OCI-LY3 (cell line): ENCODE measurements around the gene ALS2.

Experiments used
- EZH2phosphoT487 ChIP-seq: fragments of 200-600 bp; shearing (Covaris generic); IDR thresholded peaks from 2 replicates; pipeline ENCODE4 v1.6.1; 2018; ENCODE audit warnings: antibody characterized with exemption, mixed run types, low read depth
- TF ChIP-seq, protein P1 (sequence below): fragments of 200-600, 300-600 bp; sonication (generic); IDR thresholded peaks from 2 replicates; pipeline ENCODE4 v1.5.1; 2014; ENCODE audit warnings: antibody characterized with exemption, low read length, low read depth

DNA sequence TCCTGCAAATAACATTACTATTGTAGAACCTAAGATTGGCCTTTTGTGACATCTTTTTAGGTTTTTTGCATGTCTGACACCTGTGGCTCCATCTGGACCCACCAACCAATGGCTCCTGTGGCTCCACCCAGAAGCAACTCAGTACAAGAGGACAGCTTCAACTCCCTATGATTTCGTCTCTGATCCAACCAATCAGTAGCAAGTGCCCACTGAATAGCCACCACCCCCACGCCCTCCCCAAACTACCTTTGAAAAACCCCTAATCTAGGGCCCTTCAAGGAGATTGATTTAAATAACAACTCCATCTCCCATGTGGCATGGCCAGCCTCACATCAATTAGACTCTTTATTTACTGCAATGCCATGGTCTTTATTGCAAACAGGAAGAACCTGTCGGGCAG, 105.9 kb downstream of the ALS2 start:
- TF ChIP-seq, protein P1, sequence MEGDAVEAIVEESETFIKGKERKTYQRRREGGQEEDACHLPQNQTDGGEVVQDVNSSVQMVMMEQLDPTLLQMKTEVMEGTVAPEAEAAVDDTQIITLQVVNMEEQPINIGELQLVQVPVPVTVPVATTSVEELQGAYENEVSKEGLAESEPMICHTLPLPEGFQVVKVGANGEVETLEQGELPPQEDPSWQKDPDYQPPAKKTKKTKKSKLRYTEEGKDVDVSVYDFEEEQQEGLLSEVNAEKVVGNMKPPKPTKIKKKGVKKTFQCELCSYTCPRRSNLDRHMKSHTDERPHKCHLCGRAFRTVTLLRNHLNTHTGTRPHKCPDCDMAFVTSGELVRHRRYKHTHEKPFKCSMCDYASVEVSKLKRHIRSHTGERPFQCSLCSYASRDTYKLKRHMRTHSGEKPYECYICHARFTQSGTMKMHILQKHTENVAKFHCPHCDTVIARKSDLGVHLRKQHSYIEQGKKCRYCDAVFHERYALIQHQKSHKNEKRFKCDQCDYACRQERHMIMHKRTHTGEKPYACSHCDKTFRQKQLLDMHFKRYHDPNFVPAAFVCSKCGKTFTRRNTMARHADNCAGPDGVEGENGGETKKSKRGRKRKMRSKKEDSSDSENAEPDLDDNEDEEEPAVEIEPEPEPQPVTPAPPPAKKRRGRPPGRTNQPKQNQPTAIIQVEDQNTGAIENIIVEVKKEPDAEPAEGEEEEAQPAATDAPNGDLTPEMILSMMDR = no peak
- TF ChIP-seq EZH2phosphoT487 = no peak
